ENCODE data around the gene LENG1.
"Not testable (repeated sequence)": the region's sequence is repeated elsewhere in the genome, so short reads cannot be mapped to it uniquely, and the experiment has no call there.

The LENG1 gene

GRCh38 chr19:54207676-54207982, 48.1 kb upstream of the LENG1 start:
- DNase-seq = no peak
- Histone ChIP-seq H3K79me2 (ENCODE audit: low read length) (peaks cover 46% of the 10 kb centered on the region), H4K20me1 (ENCODE audit: insufficient read depth, low read length) (peaks cover 73% of the 10 kb centered on the region), H3K9me3 (replicated peaks; ENCODE audit: insufficient read depth, low read length) (no peaks in the 10 kb centered on the region), H3K27me3 (replicated peaks; ENCODE audit: insufficient read depth, low read length) (no peaks in the 10 kb centered on the region), H3K4me3 (ENCODE audit: low read length) (no peak overlapping the region), H3F3A (ENCODE audit: insufficient read depth, low read length) (peaks cover 76% of the 10 kb centered on the region), H3K9me2 (replicated peaks; ENCODE audit: insufficient read depth, low read length) (no peaks in the 10 kb centered on the region), H3K36me3 (replicated peaks; ENCODE audit: insufficient read depth, low read length) (peaks cover 37% of the 10 kb centered on the region), H3K27ac (ENCODE audit: low read length) (no peak overlapping the region), H2AFZ (ENCODE audit: low read length) (no peak overlapping the region), H3K4me1 (ENCODE audit: low read length) (peaks cover 23% of the 10 kb centered on the region), H3K4me2 (ENCODE audit: low read depth, low read length) (no peak overlapping the region), H3K9ac (ENCODE audit: low read length) (no peak overlapping the region)
- TF ChIP-seq EZH2 (optimal IDR thresholded peaks at IDR 0.05; ENCODE audit: low read depth, low read length) = no peak
- TF ChIP-seq CTCF (IDR thresholded peaks at IDR 0.05; ENCODE audit: low read length) = no peak
- TF ChIP-seq EZH2phosphoT487 (IDR thresholded peaks at IDR 0.05; ENCODE audit: low read length) = no peak

- not testable (repeated sequence) for H3K4me3 ChIP-seq (ENCODE audit: low read length); H2AFZ ChIP-seq (ENCODE audit: low read length); H3K9me2 ChIP-seq (replicated peaks; ENCODE audit: insufficient read depth, low read length); H3K9ac ChIP-seq (ENCODE audit: low read length); H3K4me2 ChIP-seq (ENCODE audit: low read depth, low read length); H3K27me3 ChIP-seq (replicated peaks; ENCODE audit: insufficient read depth, low read length); DNase-seq; H3K9me3 ChIP-seq (replicated peaks; ENCODE audit: insufficient read depth, low read length); H3K27ac ChIP-seq (ENCODE audit: low read length)
- peaks cover 50% of the 10 kb centered on the region for H3K79me2 ChIP-seq (ENCODE audit: low read length)
- peaks cover 81% of the 10 kb centered on the region for H3F3A ChIP-seq (ENCODE audit: insufficient read depth, low read length)
- peaks cover 28% of the 10 kb centered on the region for H3K4me1 ChIP-seq (ENCODE audit: low read length)
- H4K20me1 ChIP-seq (ENCODE audit: insufficient read depth, low read length) = peaks cover 78% of the 10 kb centered on the region
- H3K36me3 ChIP-seq (replicated peaks; ENCODE audit: insufficient read depth, low read length) = peaks cover 41% of the 10 kb centered on the region
Measured at GRCh38 chr19:54207193-54207592, 47.7 kb upstream of the LENG1 start.

- TF ChIP-seq CTCF (IDR thresholded peaks at IDR 0.05; ENCODE audit: low read length) (no peak), EZH2phosphoT487 (IDR thresholded peaks at IDR 0.05; ENCODE audit: low read length) (no peak), EZH2 (optimal IDR thresholded peaks at IDR 0.05; ENCODE audit: low read depth, low read length) (no peak)
- Histone ChIP-seq H3K9me2 (replicated peaks; ENCODE audit: insufficient read depth, low read length) (no peaks in the 10 kb centered on the region), H3K79me2 (ENCODE audit: low read length) (peaks cover 54% of the 10 kb centered on the region), H3K4me2 (ENCODE audit: low read depth, low read length) (no peak overlapping the region), H3K27ac (ENCODE audit: low read length) (no peak overlapping the region), H3F3A (ENCODE audit: insufficient read depth, low read length) (peaks cover 84% of the 10 kb centered on the region), H2AFZ (ENCODE audit: low read length) (no peak overlapping the region), H3K4me3 (ENCODE audit: low read length) (no peak overlapping the region), H3K27me3 (replicated peaks; ENCODE audit: insufficient read depth, low read length) (no peaks in the 10 kb centered on the region), H3K9ac (ENCODE audit: low read length) (no peak overlapping the region), H3K9me3 (replicated peaks; ENCODE audit: insufficient read depth, low read length) (no peaks in the 10 kb centered on the region), H3K36me3 (replicated peaks; ENCODE audit: insufficient read depth, low read length) (peaks cover 45% of the 10 kb centered on the region), H4K20me1 (ENCODE audit: insufficient read depth, low read length) (peaks cover 81% of the 10 kb centered on the region), H3K4me1 (ENCODE audit: low read length) (peaks cover 32% of the 10 kb centered on the region)
- no peak for DNase-seq
Measured at GRCh38 chr19:54206831-54207177, 47.3 kb upstream of the LENG1 start.

- H3K27ac ChIP-seq (ENCODE audit: low read length) = no peak overlapping the region
- H3K9ac ChIP-seq (ENCODE audit: low read length) = no peak overlapping the region
Measured at GRCh38 chr19:54206030-54206830, 46.7 kb upstream of the LENG1 start.

More at GRCh38 chr19:54206030-54206830, 46.7 kb upstream of the LENG1 start:
- Histone ChIP-seq H3K36me3 (replicated peaks; ENCODE audit: insufficient read depth, low read length) (peaks cover 50% of the 10 kb centered on the region), H3K4me2 (ENCODE audit: low read depth, low read length) (no peak overlapping the region), H3K9me2 (replicated peaks; ENCODE audit: insufficient read depth, low read length) (no peaks in the 10 kb centered on the region), H3F3A (ENCODE audit: insufficient read depth, low read length) (peaks cover 90% of the 10 kb centered on the region), H2AFZ (ENCODE audit: low read length) (no peak overlapping the region), H3K4me1 (ENCODE audit: low read length) (peaks cover 34% of the 10 kb centered on the region), H3K9me3 (replicated peaks; ENCODE audit: insufficient read depth, low read length) (no peaks in the 10 kb centered on the region), H3K4me3 (ENCODE audit: low read length) (no peak overlapping the region), H4K20me1 (ENCODE audit: insufficient read depth, low read length) (peaks cover 87% of the 10 kb centered on the region), H3K27me3 (replicated peaks; ENCODE audit: insufficient read depth, low read length) (no peaks in the 10 kb centered on the region), H3K79me2 (ENCODE audit: low read length) (peaks cover 60% of the 10 kb centered on the region)
- TF ChIP-seq EZH2phosphoT487 (IDR thresholded peaks at IDR 0.05; ENCODE audit: low read length) = no peak
- no peak for TF ChIP-seq EZH2 (optimal IDR thresholded peaks at IDR 0.05; ENCODE audit: low read depth, low read length)
- no peak for TF ChIP-seq CTCF (IDR thresholded peaks at IDR 0.05; ENCODE audit: low read length)
- DNase-seq = no peak
